GM18498 (cell line): ENCODE results near the gene PCBP4.
"Not testable (repeated sequence)": the region's sequence is repeated elsewhere in the genome, so short reads cannot be mapped to it uniquely, and the experiment has no call there.

Experiments used
- ATAC-seq: cut with Tn5 transposase; IDR thresholded peaks from one replicate; pipeline ENCODE4 v1.9.1; 2021; ENCODE audit warnings: mild to moderate bottlenecking, moderate library complexity; ENCODE audit not compliant: unreplicated experiment

The PCBP4 gene

GRCh38 chr3:51928981-51929380 lies 38.3 kb downstream of the PCBP4 start:
- not testable (repeated sequence) for ATAC-seq

GRCh38 chr3:51928438-51928837 lies 38.8 kb downstream of the PCBP4 start:
- no peak for ATAC-seq

- no peak for ATAC-seq
These were observed 39.9 kb downstream of the PCBP4 start for GRCh38 chr3:51927061-51927977.

- no peak for ATAC-seq
These were observed 46.1 kb downstream of the PCBP4 start for GRCh38 chr3:51921081-51921578.

- no peak for ATAC-seq
These were observed 50.8 kb downstream of the PCBP4 start for GRCh38 chr3:51916418-51916817.

GRCh38 chr3:51908026-51908425 lies 59.2 kb downstream of the PCBP4 start:
- ATAC-seq, result no peak
